Fibroblast of villous mesenchyme (primary cell): Measurements from ENCODE around the gene PCDHGB3. TPM values are rescaled to one million over a fixed set of nuclear protein-coding genes. Genes with fewer than 3 reads are reported as not detected.
A peak's percentile ranks its signal among the peaks of the same experiment; 100 is the strongest.
"Not testable (repeated sequence)": the region's sequence is repeated elsewhere in the genome, so short reads cannot be mapped to it uniquely, and the experiment has no call there.

Experiments
- DNase-seq: peaks from one replicate; pipeline ENCODE4 v3.0.0-alpha.2; 2010; ENCODE audit warnings: low read depth
- H3K4me3 ChIP-seq: 2 replicates; pipeline ENCODE4 v1.5.1; 2011; ENCODE audit warnings: low read depth, mild to moderate bottlenecking, low read length
- CTCF ChIP-seq: IDR thresholded peaks from 2 replicates; pipeline ENCODE4 v1.5.1; 2012; ENCODE audit warnings: low read depth, mild to moderate bottlenecking, low read length; ENCODE audit not compliant: insufficient read depth
- total RNA-seq: library from RNA; depleted of rRNA; stranded (reverse); fragments of >200 nt; gene quantifications from 2 replicates; pipeline ENCODE4 v1.2.3, GENCODE V29; 2012

PCDHGB3 gene
- total RNA-seq, 1 donor: 3.9 TPM

GRCh38 chr5:141409598-141410306 is 39.7 kb downstream of the PCDHGB3 start:
- DNase-seq: no peak
- no peak overlapping the region for H3K4me3 ChIP-seq
- no peak for TF ChIP-seq CTCF

GRCh38 chr5:141411575-141411974 is 41.5 kb downstream of the PCDHGB3 start:
- DNase-seq: no peak
- no peak overlapping the region for H3K4me3 ChIP-seq
- TF ChIP-seq CTCF: no peak

- H3K4me3 ChIP-seq: peak within 1 kb of the TSS; percentile 70
- TF ChIP-seq CTCF: peak; percentile 86
- peak; percentile 83 for DNase-seq
Observed at GRCh38 chr5:141412854-141413539, 43.0 kb downstream of the PCDHGB3 start, which contains the start of gene PCDHGA10. Gene PCDHGA10 (plus strand): TSS chr5:141412987. CDS start chr5:141413176, 189 bp downstream.

GRCh38 chr5:141413540-141414069 is 43.6 kb downstream of the PCDHGB3 start:
- no peak for DNase-seq
- peak overlapping the region; percentile 70 for H3K4me3 ChIP-seq
- TF ChIP-seq CTCF: no peak

GRCh38 chr5:141414548-141415274 is 44.7 kb downstream of the PCDHGB3 start:
- DNase-seq, H3K4me3 ChIP-seq: not testable (repeated sequence)

GRCh38 chr5:141415275-141415618 is 45.2 kb downstream of the PCDHGB3 start:
- DNase-seq, H3K4me3 ChIP-seq: not testable (repeated sequence)

- DNase-seq: peak; percentile 85
- H3K4me3 ChIP-seq: peak within 1 kb of the TSS; percentile 53
- TF ChIP-seq CTCF: peak; percentile 81
Observed at GRCh38 chr5:141417494-141418172, 47.6 kb downstream of the PCDHGB3 start, which contains the start of gene PCDHGB7. Gene PCDHGB7 (plus strand): TSS chr5:141417677. CDS start chr5:141417860, 183 bp downstream.
